ENCODE results near the gene TBC1D16. TPM values are rescaled to one million over a fixed set of nuclear protein-coding genes. Genes with fewer than 3 reads are reported as not detected.
A peak's percentile ranks its signal among the peaks of the same experiment; 100 is the strongest.

TBC1D16 gene
- total RNA-seq, 1 experiment from 2014 or later: 85.8 TPM

DNA sequence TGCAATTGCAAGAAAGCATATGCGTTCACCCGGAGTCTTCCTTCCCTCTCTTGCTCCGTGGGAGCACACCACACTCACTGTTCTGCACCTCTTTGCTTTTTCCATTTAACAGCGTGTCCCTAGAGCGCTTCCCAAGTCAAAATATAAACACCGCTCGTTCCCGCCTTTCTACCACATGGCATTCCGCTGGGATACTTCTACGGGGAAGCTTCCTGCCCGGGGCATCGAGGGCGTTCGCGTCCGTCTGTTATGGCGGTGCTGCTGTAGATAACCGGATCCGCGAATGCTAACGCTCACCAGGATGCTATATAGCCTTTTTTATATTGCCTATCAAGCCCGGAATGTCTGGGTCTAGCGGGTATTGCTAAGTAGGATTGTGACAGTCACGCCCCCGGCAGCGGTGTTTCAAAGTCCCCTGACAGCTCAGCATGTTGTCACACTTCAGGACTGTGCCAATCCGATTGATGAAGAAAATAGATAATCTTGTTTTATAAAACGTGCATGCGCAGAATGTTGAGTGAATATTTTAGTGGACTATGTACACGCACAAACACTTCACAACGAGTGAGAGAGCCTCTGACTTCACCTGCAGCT is 31.8 kb upstream of the TBC1D16 start:
- Histone ChIP-seq H3K27ac (ENCODE audit: insufficient read length, low read depth, low read length) (no peak overlapping the region), H4K20me1 (ENCODE audit: control insufficient read depth, insufficient read depth, insufficient read length) (no peaks in the 10 kb centered on the region), H3K79me2 (ENCODE audit: insufficient read depth, low read length) (no peaks in the 10 kb centered on the region), H2BK120ac (ENCODE audit: low read depth, low read length, poor library complexity, severe bottlenecking) (no peak overlapping the region), H3K23ac (ENCODE audit: insufficient read length, low read depth, low read length) (no peak overlapping the region), H3K23me2 (ENCODE audit: insufficient read length, low read depth, low read length, poor library complexity, severe bottlenecking) (no peaks in the 10 kb centered on the region), H2BK12ac (ENCODE audit: insufficient read length, low read depth, low read length) (no peak overlapping the region), H2BK5ac (ENCODE audit: insufficient read length, low read length) (no peak overlapping the region), H3K56ac (ENCODE audit: insufficient read length, low read depth, low read length) (no peak overlapping the region), H3K9ac (ENCODE audit: extremely low read depth, insufficient read length, low read length) (no peak overlapping the region), H3K14ac (ENCODE audit: insufficient read depth, low read length) (no peak overlapping the region), H2AFZ (ENCODE audit: low read length) (no peak overlapping the region), H4K5ac (ENCODE audit: insufficient read length, low read depth, low read length) (no peak overlapping the region), H2AK5ac (ENCODE audit: insufficient read length, low read length) (no peak overlapping the region), H3K4me2 (ENCODE audit: insufficient read depth, insufficient read length, low read length) (no peak overlapping the region), H4K8ac (replicated peaks; ENCODE audit: insufficient read length, low read depth, low read length) (no peak overlapping the region), H3K4me1 (ENCODE audit: insufficient read depth, low read length) (no peaks in the 10 kb centered on the region; the same call in 1 of the 2 replicates), H3K18ac (ENCODE audit: insufficient read length, low read depth, low read length) (no peak overlapping the region), H3K4ac (ENCODE audit: low read depth, low read length) (no peak overlapping the region), H3K79me1 (ENCODE audit: insufficient read depth, low read depth, low read length, poor library complexity, severe bottlenecking) (no peaks in the 10 kb centered on the region), H3K27me3 (ENCODE audit: insufficient read depth, low read length) (no peaks in the 10 kb centered on the region), H3K9me3 (ENCODE audit: control insufficient read depth, low read depth, low read length) (no peaks in the 10 kb centered on the region), H3T11ph (ENCODE audit: low read length) (no peak overlapping the region), H2BK15ac (ENCODE audit: low read depth, low read length) (no peak overlapping the region), H2BK20ac (ENCODE audit: low read depth, low read length, poor library complexity, severe bottlenecking) (no peak overlapping the region), H4K91ac (ENCODE audit: insufficient read length, low read depth, low read length) (no peak overlapping the region)
- Mint-ChIP-seq H3K27ac (peak overlapping the region in 1 of 3 experiments; percentile 62; a peak in 4 of 7 replicates), H3K4me1 (peaks cover 19 to 29% of the 10 kb centered on the region in 2 experiments), H3K9me3 (no peaks in the 10 kb centered on the region), H3K27me3 (ENCODE audit: low read depth) (no peaks in the 10 kb centered on the region), H3K36me3 (ENCODE audit: insufficient read depth in 1 of 3, low read depth in 3 of 3) (no peaks in the 10 kb centered on the region), H3K4me3 (no peak overlapping the region)
- TF ChIP-seq CTCF (conservative IDR thresholded peaks at IDR 0.05): no peak
- no CpG with 5 or more reads among the region's 31 CpGs for WGBS (ENCODE audit: extremely low coverage, insufficient read length, low lambda C conversion rate)
- DNase-seq: no peak
